Measurements from ENCODE around the gene TSEN54.
"Not testable (repeated sequence)": the region's sequence is repeated elsewhere in the genome, so short reads cannot be mapped to it uniquely, and the experiment has no call there.

GRCh38 chr17:75477490-75477862 is 38.9 kb upstream of the TSEN54 start:
- not testable (repeated sequence) for TF ChIP-seq EZH2phosphoT487 (IDR thresholded peaks at IDR 0.05; ENCODE audit: borderline replicate concordance, low read length)
- TF ChIP-seq, protein P1, sequence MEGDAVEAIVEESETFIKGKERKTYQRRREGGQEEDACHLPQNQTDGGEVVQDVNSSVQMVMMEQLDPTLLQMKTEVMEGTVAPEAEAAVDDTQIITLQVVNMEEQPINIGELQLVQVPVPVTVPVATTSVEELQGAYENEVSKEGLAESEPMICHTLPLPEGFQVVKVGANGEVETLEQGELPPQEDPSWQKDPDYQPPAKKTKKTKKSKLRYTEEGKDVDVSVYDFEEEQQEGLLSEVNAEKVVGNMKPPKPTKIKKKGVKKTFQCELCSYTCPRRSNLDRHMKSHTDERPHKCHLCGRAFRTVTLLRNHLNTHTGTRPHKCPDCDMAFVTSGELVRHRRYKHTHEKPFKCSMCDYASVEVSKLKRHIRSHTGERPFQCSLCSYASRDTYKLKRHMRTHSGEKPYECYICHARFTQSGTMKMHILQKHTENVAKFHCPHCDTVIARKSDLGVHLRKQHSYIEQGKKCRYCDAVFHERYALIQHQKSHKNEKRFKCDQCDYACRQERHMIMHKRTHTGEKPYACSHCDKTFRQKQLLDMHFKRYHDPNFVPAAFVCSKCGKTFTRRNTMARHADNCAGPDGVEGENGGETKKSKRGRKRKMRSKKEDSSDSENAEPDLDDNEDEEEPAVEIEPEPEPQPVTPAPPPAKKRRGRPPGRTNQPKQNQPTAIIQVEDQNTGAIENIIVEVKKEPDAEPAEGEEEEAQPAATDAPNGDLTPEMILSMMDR (IDR thresholded peaks at IDR 0.05; ENCODE audit: low read depth, low read length, poor library complexity, severe bottlenecking), result not testable (repeated sequence)
